HepG2 (cell line): ENCODE measurements around the gene GNG3. TPM values are rescaled to one million over a fixed set of nuclear protein-coding genes. Genes with fewer than 3 reads are reported as not detected.

Source experiments
- NFYB ChIP-seq: sonication (generic); formaldehyde crosslinking; IDR thresholded peaks from 2 replicates; pipeline ENCODE4 v1.4.0; 2020; ENCODE audit warnings: missing genetic modification reagents
- NONO ChIP-seq, 2 experiments: fragments of 450-650 bp in 1 of 2; sonication (generic) in 1 of 2; formaldehyde crosslinking in 1 of 2; IDR thresholded peaks in 1 of 2; conservative IDR thresholded peaks in 1 of 2; 2 replicates each; pipeline versions ENCODE4 v1.6.1 to v1.8.0; 2017 to 2022; ENCODE audit warnings: mild to moderate bottlenecking in 1 of 2, missing genetic modification reagents in 1 of 2, moderate library complexity in 1 of 2
- PHF8 ChIP-seq: sonication (generic); formaldehyde crosslinking; IDR thresholded peaks from 2 replicates; pipeline ENCODE4 v1.5.0; 2020; ENCODE audit warnings: missing genetic modification reagents
- PITX1 ChIP-seq: sonication (generic); formaldehyde crosslinking; IDR thresholded peaks from 2 replicates; pipeline ENCODE4 v1.5.1; 2020; ENCODE audit warnings: mild to moderate bottlenecking, missing genetic modification reagents
- SIN3A ChIP-seq: IDR thresholded peaks from 2 replicates; pipeline ENCODE4 v1.6.1; 2011; ENCODE audit warnings: low read depth, mild to moderate bottlenecking, control low read depth, low read length, borderline replicate concordance
- ZNF234 ChIP-seq: sonication (generic); formaldehyde crosslinking; conservative IDR thresholded peaks from 2 replicates; pipeline ENCODE4 v1.5.1; 2020; ENCODE audit warnings: mild to moderate bottlenecking, missing genetic modification reagents
- ZNF672 ChIP-seq: sonication (generic); formaldehyde crosslinking; IDR thresholded peaks from 2 replicates; pipeline ENCODE4 v1.8.1; 2022; ENCODE audit warnings: missing genetic modification reagents
- polyA plus RNA-seq, 8 experiments: library from polyadenylated mRNA; depleted of rRNA in 3 of 8; stranded (reverse) in 7 of 8; unstranded in 1 of 8; fragments of >200 nt; fragmentation: Illumina TruSeq in 4 of 8; extraction: Trizol in 4 of 8; gene quantifications; 2 replicates each; pipeline versions ENCODE4 v1.2.1 to v1.2.3, GENCODE V29; 2011 to 2016; ENCODE audit warnings: low read depth in 4 of 8, missing spikeins in 1 of 8, mixed read lengths in 1 of 8; ENCODE audit not compliant: insufficient read depth in 1 of 8
- total RNA-seq, 5 experiments: library from RNA; depleted of rRNA; stranded (reverse); fragments of >200 nt; fragmentation: Illumina TruSeq; extraction: Trizol; gene quantifications; 2 replicates each; pipeline ENCODE4 v1.2.3, GENCODE V29; 2016; ENCODE audit warnings: low read depth in 1 of 5
- TF ChIP-seq, protein P1 (sequence below): sonication (generic); formaldehyde crosslinking; IDR thresholded peaks from 2 replicates; pipeline ENCODE4 v1.4.0; 2020; ENCODE audit warnings: missing genetic modification reagents, mild to moderate bottlenecking, borderline replicate concordance
- TF ChIP-seq, protein P2 (sequence below): sonication (generic); formaldehyde crosslinking; IDR thresholded peaks from 2 replicates; pipeline ENCODE4 v1.5.0; 2020; ENCODE audit warnings: mild to moderate bottlenecking, missing genetic modification reagents, borderline replicate concordance
- TF ChIP-seq, protein P3 (sequence below): sonication (generic); formaldehyde crosslinking; IDR thresholded peaks from 2 replicates; pipeline ENCODE4 v1.5.1; 2020; ENCODE audit warnings: missing genetic modification reagents, mild to moderate bottlenecking, borderline replicate concordance
- TF ChIP-seq, protein P4 (sequence below): sonication (generic); formaldehyde crosslinking; IDR thresholded peaks from 2 replicates; pipeline ENCODE4 v1.8.1; 2023; ENCODE audit warnings: missing genetic modification reagents, mild to moderate bottlenecking, borderline replicate concordance
- TF ChIP-seq, protein P5 (sequence below): IDR thresholded peaks from 2 replicates; pipeline ENCODE4 v1.6.1; 2012; ENCODE audit warnings: inconsistent platforms

GNG3 gene
- total and polyA plus RNA-seq, 2 of the 13 experiments (the other 11 are each of a cell fraction or from before 2014, with no cell fraction given), result not detected

DNA sequence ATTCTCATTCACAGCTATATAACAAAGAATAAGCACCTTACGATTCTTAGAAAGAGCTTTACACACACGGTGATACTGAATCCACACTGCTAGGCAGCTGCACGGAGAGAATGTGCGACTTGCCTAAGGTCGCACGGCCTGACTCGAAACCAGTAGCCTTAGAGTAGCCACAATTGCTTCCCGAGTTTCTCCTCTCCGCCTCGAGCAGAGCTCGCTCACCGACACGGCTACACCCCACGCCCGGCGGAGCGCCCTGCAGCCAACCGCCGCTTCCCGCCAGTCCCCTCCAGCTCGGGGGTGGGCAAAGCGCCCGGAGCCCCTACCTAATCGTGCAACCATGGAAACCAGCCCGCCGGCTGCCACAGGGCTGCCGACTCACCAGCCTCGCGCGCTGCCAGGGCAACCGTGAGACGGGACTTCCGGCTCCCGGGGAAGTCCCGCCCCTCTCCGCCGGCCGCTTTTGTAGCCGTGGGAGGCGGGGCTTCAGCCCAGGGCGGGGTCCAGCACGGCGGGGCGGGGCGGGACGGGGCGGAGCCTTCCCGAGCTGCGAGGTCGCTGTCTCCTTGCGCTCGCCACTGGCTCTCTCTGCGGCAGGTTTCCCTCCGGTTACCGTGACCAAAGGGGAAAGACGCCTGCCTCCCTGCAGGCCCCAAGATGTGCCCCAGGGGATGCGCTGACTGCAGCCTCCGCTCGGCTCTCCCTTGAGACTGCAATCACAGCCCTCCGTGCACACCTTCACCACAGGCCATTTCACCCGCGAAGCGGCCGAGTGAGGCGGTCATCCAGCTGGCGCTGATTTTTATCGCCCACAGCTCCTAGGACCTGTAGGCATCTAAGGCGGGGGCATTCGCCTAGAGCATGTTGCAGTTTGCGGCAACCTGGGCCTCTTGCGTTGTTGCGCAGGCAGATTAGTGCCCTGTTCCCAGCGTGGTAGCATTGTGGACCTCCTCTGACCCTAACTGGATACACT is 1.3 kb upstream of the GNG3 start (continued):
- TF ChIP-seq, protein P1, sequence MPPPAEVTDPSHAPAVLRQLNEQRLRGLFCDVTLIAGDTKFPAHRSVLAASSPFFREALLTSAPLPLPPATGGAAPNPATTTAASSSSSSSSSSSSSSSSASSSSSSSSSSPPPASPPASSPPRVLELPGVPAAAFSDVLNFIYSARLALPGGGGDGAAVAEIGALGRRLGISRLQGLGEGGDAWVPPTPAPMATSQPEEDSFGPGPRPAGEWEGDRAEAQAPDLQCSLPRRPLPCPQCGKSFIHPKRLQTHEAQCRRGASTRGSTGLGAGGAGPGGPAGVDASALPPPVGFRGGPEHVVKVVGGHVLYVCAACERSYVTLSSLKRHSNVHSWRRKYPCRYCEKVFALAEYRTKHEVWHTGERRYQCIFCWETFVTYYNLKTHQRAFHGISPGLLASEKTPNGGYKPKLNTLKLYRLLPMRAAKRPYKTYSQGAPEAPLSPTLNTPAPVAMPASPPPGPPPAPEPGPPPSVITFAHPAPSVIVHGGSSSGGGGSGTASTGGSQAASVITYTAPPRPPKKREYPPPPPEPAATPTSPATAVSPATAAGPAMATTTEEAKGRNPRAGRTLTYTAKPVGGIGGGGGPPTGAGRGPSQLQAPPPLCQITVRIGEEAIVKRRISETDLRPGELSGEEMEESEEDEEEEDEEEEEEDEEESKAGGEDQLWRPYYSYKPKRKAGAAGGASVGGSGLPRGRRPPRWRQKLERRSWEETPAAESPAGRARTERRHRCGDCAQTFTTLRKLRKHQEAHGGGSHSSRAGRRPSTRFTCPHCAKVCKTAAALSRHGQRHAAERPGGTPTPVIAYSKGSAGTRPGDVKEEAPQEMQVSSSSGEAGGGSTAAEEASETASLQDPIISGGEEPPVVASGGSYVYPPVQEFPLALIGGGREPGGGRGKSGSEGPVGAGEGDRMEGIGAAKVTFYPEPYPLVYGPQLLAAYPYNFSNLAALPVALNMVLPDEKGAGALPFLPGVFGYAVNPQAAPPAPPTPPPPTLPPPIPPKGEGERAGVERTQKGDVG (CRISPR knock-in tag), result peak; percentile 31; the same call in 1 of the 2 replicates
- TF ChIP-seq, protein P2, sequence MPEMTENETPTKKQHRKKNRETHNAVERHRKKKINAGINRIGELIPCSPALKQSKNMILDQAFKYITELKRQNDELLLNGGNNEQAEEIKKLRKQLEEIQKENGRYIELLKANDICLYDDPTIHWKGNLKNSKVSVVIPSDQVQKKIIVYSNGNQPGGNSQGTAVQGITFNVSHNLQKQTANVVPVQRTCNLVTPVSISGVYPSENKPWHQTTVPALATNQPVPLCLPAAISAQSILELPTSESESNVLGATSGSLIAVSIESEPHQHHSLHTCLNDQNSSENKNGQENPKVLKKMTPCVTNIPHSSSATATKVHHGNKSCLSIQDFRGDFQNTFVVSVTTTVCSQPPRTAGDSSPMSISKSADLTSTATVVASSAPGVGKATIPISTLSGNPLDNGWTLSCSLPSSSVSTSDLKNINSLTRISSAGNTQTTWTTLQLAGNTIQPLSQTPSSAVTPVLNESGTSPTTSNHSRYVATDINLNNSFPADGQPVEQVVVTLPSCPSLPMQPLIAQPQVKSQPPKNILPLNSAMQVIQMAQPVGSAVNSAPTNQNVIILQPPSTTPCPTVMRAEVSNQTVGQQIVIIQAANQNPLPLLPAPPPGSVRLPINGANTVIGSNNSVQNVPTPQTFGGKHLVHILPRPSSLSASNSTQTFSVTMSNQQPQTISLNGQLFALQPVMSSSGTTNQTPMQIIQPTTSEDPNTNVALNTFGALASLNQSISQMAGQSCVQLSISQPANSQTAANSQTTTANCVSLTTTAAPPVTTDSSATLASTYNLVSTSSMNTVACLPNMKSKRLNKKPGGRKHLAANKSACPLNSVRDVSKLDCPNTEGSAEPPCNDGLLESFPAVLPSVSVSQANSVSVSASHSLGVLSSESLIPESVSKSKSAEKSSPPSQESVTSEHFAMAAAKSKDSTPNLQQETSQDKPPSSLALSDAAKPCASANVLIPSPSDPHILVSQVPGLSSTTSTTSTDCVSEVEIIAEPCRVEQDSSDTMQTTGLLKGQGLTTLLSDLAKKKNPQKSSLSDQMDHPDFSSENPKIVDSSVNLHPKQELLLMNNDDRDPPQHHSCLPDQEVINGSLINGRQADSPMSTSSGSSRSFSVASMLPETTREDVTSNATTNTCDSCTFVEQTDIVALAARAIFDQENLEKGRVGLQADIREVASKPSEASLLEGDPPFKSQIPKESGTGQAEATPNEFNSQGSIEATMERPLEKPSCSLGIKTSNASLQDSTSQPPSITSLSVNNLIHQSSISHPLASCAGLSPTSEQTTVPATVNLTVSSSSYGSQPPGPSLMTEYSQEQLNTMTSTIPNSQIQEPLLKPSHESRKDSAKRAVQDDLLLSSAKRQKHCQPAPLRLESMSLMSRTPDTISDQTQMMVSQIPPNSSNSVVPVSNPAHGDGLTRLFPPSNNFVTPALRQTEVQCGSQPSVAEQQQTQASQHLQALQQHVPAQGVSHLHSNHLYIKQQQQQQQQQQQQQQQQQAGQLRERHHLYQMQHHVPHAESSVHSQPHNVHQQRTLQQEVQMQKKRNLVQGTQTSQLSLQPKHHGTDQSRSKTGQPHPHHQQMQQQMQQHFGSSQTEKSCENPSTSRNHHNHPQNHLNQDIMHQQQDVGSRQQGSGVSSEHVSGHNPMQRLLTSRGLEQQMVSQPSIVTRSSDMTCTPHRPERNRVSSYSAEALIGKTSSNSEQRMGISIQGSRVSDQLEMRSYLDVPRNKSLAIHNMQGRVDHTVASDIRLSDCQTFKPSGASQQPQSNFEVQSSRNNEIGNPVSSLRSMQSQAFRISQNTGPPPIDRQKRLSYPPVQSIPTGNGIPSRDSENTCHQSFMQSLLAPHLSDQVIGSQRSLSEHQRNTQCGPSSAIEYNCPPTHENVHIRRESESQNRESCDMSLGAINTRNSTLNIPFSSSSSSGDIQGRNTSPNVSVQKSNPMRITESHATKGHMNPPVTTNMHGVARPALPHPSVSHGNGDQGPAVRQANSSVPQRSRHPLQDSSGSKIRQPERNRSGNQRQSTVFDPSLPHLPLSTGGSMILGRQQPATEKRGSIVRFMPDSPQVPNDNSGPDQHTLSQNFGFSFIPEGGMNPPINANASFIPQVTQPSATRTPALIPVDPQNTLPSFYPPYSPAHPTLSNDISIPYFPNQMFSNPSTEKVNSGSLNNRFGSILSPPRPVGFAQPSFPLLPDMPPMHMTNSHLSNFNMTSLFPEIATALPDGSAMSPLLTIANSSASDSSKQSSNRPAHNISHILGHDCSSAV, result no peak
- TF ChIP-seq ZNF672 (no peak), NFYB (0 out of 2 replicates have a peak, but pooled peaks have one; percentile 21), PITX1 (0 out of 2 replicates have a peak, but pooled peaks have one; percentile 13), NONO (IDR thresholded peaks at IDR 0.05) (no peak), NONO (CRISPR knock-in tag; conservative IDR thresholded peaks at IDR 0.05) (peak; percentile 76; the same call in 1 of the 2 replicates), PHF8 (CRISPR knock-in tag) (peak; percentile 56; the same call in 1 of the 2 replicates), SIN3A (peak; percentile 86; the same call in 1 of the 2 replicates), ZNF234 (no peak)
- TF ChIP-seq, protein P3, sequence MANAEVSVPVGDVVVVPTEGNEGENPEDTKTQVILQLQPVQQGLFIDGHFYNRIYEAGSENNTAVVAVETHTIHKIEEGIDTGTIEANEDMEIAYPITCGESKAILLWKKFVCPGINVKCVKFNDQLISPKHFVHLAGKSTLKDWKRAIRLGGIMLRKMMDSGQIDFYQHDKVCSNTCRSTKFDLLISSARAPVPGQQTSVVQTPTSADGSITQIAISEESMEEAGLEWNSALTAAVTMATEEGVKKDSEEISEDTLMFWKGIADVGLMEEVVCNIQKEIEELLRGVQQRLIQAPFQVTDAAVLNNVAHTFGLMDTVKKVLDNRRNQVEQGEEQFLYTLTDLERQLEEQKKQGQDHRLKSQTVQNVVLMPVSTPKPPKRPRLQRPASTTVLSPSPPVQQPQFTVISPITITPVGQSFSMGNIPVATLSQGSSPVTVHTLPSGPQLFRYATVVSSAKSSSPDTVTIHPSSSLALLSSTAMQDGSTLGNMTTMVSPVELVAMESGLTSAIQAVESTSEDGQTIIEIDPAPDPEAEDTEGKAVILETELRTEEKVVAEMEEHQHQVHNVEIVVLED (CRISPR knock-in tag), result peak; percentile 64; the same call in 1 of the 2 replicates
- TF ChIP-seq, protein P4, sequence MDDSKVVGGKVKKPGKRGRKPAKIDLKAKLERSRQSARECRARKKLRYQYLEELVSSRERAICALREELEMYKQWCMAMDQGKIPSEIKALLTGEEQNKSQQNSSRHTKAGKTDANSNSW (CRISPR knock-in tag), result 0 out of 2 replicates have a peak, but pooled peaks have one; percentile 48
- TF ChIP-seq, protein P5, sequence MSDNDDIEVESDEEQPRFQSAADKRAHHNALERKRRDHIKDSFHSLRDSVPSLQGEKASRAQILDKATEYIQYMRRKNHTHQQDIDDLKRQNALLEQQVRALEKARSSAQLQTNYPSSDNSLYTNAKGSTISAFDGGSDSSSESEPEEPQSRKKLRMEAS, result peak; percentile 48; the same call in 1 of the 2 replicates
